Lower lobe of right lung (tissue), 2 donors: ENCODE results near the gene ADAMTSL1. TPM values are rescaled to one million over a fixed set of nuclear protein-coding genes. Genes with fewer than 3 reads are reported as not detected.

Experiments used
- ATAC-seq, 2 donors: fragments of 200-7000 bp; cut with Tn5 transposase; one replicate each; pipeline ENCODE4 v1.9.1; 2020 to 2022; ENCODE audit warnings: mild to moderate bottlenecking in 2 of 2, moderate library complexity in 2 of 2
- DNase-seq: peaks from one replicate; pipeline ENCODE4 v3.0.0-alpha.2; 2020
- H3K27ac ChIP-seq: fragments of 200-600 bp; one replicate; pipeline ENCODE4 v1.8.0; 2022
- H3K27me3 ChIP-seq: fragments of 200-600 bp; one replicate; pipeline ENCODE4 v1.8.0; 2022; ENCODE audit warnings: low read depth
- H3K36me3 ChIP-seq: fragments of 200-600 bp; one replicate; pipeline ENCODE4 v1.8.0; 2022; ENCODE audit warnings: mild to moderate bottlenecking
- H3K4me1 ChIP-seq: fragments of 200-600 bp; one replicate; pipeline ENCODE4 v1.8.0; 2022
- H3K4me3 ChIP-seq: fragments of 200-600 bp; one replicate; pipeline ENCODE4 v1.8.0; 2022; ENCODE audit warnings: mild to moderate bottlenecking
- H3K9me3 ChIP-seq: fragments of 200-600 bp; one replicate; pipeline ENCODE4 v1.8.0; 2022
- CTCF ChIP-seq: fragments of 200-600 bp; IDR thresholded peaks from one replicate; pipeline ENCODE4 v1.8.0; 2022; ENCODE audit warnings: antibody characterized with exemption, mild to moderate bottlenecking
- intact Hi-C: fragments of 100-400 bp; cut with DNase I; formaldehyde crosslinking; loops from one replicate; pipeline ENCODE4 v1.11.0; 2022
- total RNA-seq: library from RNA; stranded (reverse); fragmentation: NEBNext Ultra II Directional; extraction: Animal tissue kit (Norgen Biotek cat#: 25700); gene quantifications from one replicate; pipeline ENCODE4 v1.2.1, GENCODE V29; 2021
- donor health status: DM: no; HTN: yes; CAD: no; lungs with severe emphysema.

The ADAMTSL1 gene
- total RNA-seq, 1 donor from 2014 or later = 3.7 TPM

GRCh38 chr9:18756712-18757125 lies 282.8 kb downstream of the ADAMTSL1 start:
- no peak for DNase-seq
- Histone ChIP-seq H3K27me3 (no peaks in the 10 kb centered on the region), H3K4me3 (no peak overlapping the region), H3K9me3 (no peaks in the 10 kb centered on the region), H3K36me3 (no peaks in the 10 kb centered on the region), H3K27ac (no peak overlapping the region), H3K4me1 (no peaks in the 10 kb centered on the region)
- TF ChIP-seq CTCF = no peak
- no peak for ATAC-seq
- intact Hi-C loops = no loop called here

GRCh38 chr9:18759827-18760226 lies 285.9 kb downstream of the ADAMTSL1 start:
- no peak for DNase-seq
- no peaks in the 10 kb centered on the region for H3K36me3 ChIP-seq
- H3K4me3 ChIP-seq = no peak overlapping the region
- no peaks in the 10 kb centered on the region for H3K27me3 ChIP-seq
- no peaks in the 10 kb centered on the region for H3K9me3 ChIP-seq
- ATAC-seq = no peak
- TF ChIP-seq CTCF = no peak
- intact Hi-C loops = no loop called here
- no peak overlapping the region for H3K27ac ChIP-seq
- no peaks in the 10 kb centered on the region for H3K4me1 ChIP-seq

- no peak for ATAC-seq
- H3K27ac ChIP-seq = no peak overlapping the region
- no peaks in the 10 kb centered on the region for H3K27me3 ChIP-seq
- H3K9me3 ChIP-seq = no peaks in the 10 kb centered on the region
- no peaks in the 10 kb centered on the region for H3K36me3 ChIP-seq
- DNase-seq = no peak
- no peak overlapping the region for H3K4me3 ChIP-seq
- intact Hi-C loops = no loop called here
- no peak for TF ChIP-seq CTCF
- H3K4me1 ChIP-seq = no peaks in the 10 kb centered on the region
Observed at GRCh38 chr9:18761742-18762300, 287.9 kb downstream of the ADAMTSL1 start.

GRCh38 chr9:18766989-18767550 lies 293.1 kb downstream of the ADAMTSL1 start:
- Histone ChIP-seq H3K36me3 (no peaks in the 10 kb centered on the region), H3K27me3 (no peaks in the 10 kb centered on the region), H3K4me3 (no peak overlapping the region), H3K27ac (no peak overlapping the region), H3K4me1 (no peaks in the 10 kb centered on the region), H3K9me3 (no peaks in the 10 kb centered on the region)
- ATAC-seq (no peak), DNase-seq (no peak)
- no peak for TF ChIP-seq CTCF
- intact Hi-C loops = no loop called here

GRCh38 chr9:18768951-18769622 lies 295.1 kb downstream of the ADAMTSL1 start:
- no peaks in the 10 kb centered on the region for H3K4me1 ChIP-seq
- H3K27me3 ChIP-seq = no peaks in the 10 kb centered on the region
- no peak for DNase-seq
- intact Hi-C loops = no loop called here
- no peak overlapping the region for H3K27ac ChIP-seq
- no peak for ATAC-seq
- no peaks in the 10 kb centered on the region for H3K9me3 ChIP-seq
- no peak overlapping the region for H3K4me3 ChIP-seq
- H3K36me3 ChIP-seq = no peaks in the 10 kb centered on the region
- TF ChIP-seq CTCF = no peak
